ENCODE data around the gene NPR1.

The NPR1 gene

DNA sequence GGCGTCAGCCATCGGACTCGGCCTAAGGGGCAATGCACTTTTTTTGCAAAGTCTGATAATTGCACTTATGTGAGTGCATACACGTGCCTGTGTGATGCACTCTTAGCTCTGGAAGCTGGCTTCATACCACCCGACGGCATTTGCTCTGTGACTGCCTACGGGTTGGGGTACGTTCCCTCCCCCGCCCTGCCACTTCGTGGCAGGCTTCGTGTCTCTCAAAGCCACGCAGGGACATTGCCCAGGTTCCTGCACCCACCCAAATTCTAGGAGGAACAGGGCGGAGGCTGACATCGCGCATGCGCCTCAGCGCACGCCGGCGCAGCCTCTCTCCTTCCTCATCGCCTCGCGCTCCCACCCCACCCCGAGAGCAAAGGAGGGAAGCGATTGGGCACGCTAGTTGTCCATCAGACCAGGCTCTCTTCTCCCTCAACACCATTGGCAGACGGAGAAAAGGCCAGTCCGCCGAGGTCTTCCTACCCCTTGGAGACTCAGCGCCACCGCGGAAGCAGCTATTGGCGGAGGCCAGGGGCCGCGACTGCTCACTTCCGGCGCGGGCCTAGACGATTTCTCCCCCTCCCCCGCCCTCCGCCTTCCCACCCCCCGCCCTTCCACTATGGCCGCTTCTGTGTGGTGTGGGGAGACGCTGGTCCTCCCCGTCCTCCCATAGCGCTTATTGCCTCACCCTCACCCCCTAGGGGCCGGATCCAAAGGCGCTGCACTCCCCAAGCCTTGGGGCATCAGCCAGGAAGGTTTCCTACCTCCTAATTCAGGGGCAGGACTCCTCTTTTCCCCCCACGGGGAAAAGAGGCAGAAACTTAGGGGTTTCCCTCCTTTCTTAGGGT is 49.2 kb downstream of the NPR1 start, which contains the start of gene INTS3:
TSS of gene INTS3 (plus strand) at position 588 of the 842 bp plus-strand sequence. CDS start 585 bp downstream, outside the sequence.
- peak; percentile 93 to 99 (median 98) for DNase-seq (ENCODE audit: low read depth in 3 of 3)

DNA sequence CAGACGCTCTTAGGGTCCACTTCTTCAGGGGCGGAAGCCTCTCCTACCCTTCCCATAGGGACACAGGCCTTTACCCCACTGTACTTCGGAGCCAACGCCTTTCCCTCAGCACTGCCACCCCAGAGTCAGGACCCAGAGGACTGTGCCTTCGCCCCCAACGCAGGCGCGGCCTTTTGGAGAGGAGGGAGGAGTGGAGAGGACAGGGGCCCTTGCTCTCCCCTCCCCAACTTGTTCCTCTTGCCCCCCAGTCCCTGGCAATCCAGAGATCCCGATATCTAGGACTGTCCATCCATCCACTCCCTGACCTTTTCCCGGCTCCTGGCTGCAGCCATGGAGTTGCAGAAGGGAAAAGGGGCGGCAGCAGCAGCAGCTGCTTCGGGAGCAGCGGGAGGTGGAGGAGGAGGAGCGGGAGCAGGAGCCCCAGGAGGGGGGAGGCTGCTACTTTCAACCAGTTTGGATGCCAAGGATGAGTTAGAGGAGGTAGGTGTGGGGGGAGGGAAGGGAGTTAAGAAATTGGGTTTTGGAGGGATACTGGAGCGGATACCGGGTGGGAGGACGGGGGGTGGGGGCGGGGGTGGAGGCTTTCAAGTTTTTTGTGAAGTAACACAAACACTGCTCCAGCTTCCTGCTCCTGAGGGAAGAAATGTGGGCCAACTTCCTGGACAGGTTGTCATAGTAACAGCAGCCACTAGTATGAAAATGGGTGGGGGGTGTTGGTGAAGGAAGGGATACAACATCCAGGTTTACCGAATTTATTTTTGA is 50.0 kb downstream of the NPR1 start:
- peak in 2 of 3 experiments; percentile 2 to 31 for DNase-seq (ENCODE audit: low read depth in 3 of 3)

DNA sequence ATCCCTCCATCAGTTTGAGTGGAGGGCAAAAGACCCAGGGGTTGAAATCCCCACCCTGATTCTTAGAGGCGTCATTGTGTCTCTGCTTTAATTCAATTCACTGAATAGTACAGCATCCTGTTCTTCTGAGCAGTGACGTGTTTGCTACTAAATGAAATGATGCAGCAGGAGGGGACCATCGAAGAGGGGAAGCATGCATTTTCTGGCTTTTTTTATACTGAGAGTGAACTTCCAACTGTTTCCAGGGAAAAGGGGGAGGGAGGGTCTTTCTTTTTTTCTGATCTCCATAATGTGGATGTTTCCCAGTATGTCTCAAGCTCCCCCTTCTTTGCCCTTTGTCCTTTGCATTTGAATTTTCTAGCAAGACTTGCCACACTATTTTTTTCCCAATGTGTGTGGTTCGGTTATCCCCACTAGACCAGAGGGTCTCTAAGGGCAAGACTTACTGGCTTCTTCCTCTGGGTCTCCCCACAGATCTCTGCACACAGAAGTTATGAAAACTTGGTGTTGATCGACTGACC is 52.0 kb downstream of the NPR1 start:
- DNase-seq (ENCODE audit: low read depth in 3 of 3), result no peak

DNA sequence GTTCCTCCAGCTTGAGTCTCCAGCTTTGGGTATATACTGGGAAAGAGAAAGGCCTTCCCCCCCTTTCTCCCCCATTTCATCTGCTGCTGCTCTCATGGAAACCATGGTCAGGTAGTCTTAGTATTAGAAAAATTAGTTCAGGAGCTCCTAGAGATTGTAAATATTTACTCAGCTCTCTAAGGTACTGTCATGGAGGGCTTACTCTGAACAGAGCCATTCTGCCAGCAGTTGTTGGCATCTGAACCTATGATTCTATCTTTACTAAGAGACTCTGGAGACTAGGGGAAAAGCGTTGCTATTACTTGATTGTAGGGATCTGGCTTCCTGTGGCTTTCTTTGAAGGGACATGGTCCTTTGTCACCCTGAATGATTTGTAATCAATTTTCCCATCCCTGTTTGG is 55.5 kb downstream of the NPR1 start:
- DNase-seq (ENCODE audit: low read depth in 3 of 3), result no peak

DNA sequence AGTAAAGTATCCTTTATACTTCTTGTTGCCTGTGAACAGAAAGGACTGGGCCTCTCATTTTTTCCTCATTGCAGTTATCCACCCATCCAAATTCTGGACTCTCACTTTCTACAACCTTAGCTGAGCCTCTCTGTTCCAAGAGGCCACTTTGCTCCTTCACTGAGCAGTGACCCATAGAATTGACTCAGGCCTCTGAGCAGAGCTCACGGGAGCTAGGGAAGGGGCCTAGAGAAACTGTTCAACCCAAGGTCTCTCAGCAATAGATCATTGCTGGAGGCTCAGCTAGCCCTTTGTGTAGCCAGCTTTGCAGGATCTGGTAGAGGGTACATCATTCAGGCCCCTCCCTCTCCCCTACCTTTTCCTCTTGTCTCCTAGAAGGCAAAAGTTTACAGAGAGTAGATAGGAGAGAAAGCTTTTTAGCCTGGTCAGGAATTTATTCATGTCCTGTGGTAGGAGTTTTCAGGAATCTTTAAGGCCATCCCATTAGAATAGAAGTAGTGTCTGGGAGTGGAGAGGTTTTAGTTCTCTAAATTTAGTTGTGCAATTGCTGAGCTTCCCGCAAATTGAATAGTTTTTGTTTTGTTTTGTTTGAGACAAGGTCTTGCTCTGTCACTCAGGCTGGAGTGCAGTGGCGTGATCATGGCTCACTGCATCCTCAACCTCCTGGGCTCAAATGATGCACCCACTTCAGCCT is 56.1 kb downstream of the NPR1 start:
- no peak for DNase-seq (ENCODE audit: low read depth in 3 of 3)

DNA sequence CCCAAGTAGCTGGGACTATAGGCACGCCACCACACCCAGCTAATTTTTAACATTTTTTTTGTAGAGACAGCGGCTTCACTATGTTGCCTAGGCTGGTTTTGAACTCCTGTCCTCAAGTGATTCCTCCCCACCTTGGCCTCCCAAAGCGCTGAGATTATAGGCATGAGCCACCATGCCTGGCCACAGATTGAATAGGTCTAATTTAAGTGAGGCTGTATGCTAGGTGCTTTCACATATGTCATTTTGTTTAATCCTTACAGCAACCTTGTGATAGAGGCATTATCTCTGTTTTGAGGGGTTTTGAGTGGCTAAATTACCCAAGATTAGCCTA is 56.6 kb downstream of the NPR1 start:
- no peak for DNase-seq (ENCODE audit: low read depth in 3 of 3)

DNA sequence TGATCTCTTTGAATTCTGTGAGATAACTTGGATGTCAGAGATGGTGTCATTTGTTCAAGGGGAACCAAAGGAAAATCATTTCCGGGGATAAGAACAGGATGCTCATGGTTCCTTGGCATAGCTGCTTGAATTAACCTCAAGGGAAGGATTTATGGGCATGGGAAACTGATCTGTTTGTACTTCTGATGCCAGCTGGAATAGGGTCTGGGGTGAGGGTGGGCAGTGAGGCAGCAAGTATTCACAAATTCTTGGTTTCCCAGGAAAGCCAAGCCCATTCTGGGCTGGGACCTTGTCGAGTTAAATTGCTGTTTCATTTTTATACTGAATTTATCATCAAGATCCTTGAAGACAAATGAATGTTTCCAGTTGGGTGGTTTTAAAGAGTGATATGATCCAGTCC is 63.5 kb downstream of the NPR1 start:
- DNase-seq (ENCODE audit: low read depth in 3 of 3), result no peak

DNA sequence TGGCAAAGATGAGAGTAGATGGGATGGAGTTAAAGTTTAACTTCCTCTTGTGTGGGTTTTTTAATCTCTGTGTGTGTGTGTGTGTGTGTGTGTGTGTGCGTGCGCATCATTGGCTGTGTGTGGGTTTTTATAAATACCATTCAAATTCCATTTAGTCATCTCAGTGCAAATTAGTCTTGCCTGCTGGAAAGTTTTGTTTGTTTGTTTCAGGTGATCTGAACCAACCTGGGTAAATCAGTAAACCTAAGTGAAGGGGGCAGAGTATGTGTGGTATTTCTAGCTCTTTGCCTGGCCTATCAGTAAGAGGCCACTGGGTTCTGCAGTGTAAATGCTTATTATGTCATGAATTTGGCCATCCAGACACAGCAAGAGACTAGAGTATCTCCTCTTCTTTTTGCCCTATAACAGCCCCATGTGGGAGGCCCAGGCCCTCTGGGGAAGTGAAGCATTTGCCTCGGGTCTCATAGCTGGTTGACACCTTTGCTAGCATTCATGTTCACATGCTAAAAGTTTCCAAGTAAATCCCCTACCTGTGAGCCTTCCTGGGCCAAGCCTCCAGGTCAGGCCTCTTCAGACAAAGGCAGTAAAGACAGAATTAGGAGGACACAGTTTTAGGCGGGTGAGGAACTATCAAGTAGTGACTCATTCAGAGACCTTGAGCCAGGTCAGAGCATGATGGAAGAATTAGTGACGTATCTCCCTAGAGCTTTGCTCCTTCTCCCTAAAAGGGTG is 64.1 kb downstream of the NPR1 start:
- no peak for DNase-seq (ENCODE audit: low read depth in 3 of 3)

Measured in stimulated activated CD4-positive, alpha-beta T cell treated with anti-CD3 and anti-CD28 coated beads, TNF-alpha, amount 100 ng/mL, for 4 hours (primary cell).